Loucy (cell line): Measurements from ENCODE around the gene ARCN1.

Experiments used
- EZH2phosphoT487 ChIP-seq: fragments of 200-600 bp; IDR thresholded peaks from 2 replicates; pipeline ENCODE4 v1.6.1; 2018; ENCODE audit warnings: antibody characterized with exemption, mild to moderate bottlenecking, moderate library complexity, borderline replicate concordance
- TF ChIP-seq, protein P1 (sequence below): fragments of 200-600 bp; sonication (generic); conservative IDR thresholded peaks from 2 replicates; pipeline ENCODE4 v1.5.1; 2014; ENCODE audit warnings: mild to moderate bottlenecking, antibody characterized with exemption, low read length

DNA sequence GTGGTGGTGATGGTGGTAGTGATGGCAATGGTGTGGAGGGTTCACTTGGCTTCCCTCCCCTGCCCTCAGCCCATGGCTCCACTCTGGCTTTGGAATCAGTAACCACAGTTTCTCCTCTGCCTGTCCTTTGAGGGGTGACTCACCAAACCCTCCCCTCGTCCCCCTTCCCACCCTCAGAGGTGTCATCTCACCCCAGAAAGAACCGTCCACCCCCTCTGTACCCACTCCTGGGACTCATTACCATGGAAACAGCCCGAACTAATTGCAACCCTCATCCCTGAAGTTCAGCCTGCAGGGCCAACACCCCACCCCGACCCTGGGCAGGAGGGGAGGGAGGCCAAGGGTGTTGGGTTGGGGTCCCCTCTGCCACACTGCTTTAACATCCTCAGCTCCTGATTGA is 61.8 kb downstream of the ARCN1 start:
- TF ChIP-seq, protein P1, sequence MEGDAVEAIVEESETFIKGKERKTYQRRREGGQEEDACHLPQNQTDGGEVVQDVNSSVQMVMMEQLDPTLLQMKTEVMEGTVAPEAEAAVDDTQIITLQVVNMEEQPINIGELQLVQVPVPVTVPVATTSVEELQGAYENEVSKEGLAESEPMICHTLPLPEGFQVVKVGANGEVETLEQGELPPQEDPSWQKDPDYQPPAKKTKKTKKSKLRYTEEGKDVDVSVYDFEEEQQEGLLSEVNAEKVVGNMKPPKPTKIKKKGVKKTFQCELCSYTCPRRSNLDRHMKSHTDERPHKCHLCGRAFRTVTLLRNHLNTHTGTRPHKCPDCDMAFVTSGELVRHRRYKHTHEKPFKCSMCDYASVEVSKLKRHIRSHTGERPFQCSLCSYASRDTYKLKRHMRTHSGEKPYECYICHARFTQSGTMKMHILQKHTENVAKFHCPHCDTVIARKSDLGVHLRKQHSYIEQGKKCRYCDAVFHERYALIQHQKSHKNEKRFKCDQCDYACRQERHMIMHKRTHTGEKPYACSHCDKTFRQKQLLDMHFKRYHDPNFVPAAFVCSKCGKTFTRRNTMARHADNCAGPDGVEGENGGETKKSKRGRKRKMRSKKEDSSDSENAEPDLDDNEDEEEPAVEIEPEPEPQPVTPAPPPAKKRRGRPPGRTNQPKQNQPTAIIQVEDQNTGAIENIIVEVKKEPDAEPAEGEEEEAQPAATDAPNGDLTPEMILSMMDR: no peak
- TF ChIP-seq EZH2phosphoT487: no peak
